HG02678 (cell line): ENCODE results near the gene KCNN4.

Source experiments
- ATAC-seq: cut with Tn5 transposase; IDR thresholded peaks from one replicate; pipeline ENCODE4 v1.9.1; 2021; ENCODE audit warnings: mild to moderate bottlenecking, moderate library complexity; ENCODE audit not compliant: unreplicated experiment

KCNN4 gene

DNA sequence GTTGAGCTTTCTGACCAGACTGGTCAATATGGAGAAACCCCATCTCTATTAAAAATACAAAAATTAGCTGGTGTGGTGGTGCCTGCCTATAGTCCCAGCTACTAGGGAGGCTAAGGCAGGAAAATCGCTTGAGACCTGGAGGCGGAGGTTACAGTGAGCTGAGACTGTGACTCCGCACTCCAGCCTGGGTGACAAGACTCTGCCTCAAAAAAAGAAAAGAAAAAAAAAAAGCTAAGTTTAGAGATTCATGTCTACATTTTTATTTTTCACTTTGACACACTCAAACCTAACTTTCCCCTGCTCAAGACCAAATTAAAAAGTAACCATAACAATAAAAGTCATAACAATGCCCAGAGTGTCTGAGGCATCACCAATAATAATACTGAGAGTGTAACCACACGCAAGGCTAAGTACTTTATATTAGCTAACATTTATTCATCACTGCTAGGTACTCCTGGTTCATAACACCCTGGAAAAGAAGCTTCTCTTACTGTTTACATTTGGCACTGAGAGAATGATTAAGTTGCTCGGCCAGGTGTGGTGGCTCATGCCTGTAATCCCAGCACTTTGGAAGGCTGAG lies 59.2 kb downstream of the KCNN4 start:
- no peak for ATAC-seq

- ATAC-seq: no peak
Observed at GRCh38 chr19:43720936-43721335, 59.8 kb downstream of the KCNN4 start.

DNA sequence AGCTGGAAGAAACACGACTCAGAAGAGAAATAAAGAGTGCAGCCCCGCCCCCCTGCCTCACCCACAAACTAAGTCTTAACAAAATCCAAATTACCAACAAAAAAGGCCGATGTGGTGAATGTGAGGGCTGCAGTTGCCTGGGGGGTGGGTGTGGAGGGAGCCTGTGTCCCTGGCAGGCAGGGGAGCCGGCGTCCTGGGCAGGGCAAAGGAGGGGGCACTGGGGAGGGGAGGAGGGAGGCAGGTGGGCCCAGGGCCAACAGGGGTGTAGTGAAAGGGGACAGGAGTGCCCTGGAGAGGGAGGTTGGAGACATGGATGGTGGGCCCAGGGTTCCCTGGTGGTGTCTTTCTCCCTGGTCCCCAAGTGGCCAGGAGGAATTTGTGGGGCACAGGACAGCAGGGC lies 60.9 kb downstream of the KCNN4 start:
- no peak for ATAC-seq

GRCh38 chr19:43719378-43719868 lies 61.4 kb downstream of the KCNN4 start:
- no peak for ATAC-seq

GRCh38 chr19:43718627-43719377 lies 62.0 kb downstream of the KCNN4 start:
- no peak for ATAC-seq
